ENCODE data around the gene GTPBP10.

The GTPBP10 gene, protein sequence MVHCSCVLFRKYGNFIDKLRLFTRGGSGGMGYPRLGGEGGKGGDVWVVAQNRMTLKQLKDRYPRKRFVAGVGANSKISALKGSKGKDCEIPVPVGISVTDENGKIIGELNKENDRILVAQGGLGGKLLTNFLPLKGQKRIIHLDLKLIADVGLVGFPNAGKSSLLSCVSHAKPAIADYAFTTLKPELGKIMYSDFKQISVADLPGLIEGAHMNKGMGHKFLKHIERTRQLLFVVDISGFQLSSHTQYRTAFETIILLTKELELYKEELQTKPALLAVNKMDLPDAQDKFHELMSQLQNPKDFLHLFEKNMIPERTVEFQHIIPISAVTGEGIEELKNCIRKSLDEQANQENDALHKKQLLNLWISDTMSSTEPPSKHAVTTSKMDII

DNA sequence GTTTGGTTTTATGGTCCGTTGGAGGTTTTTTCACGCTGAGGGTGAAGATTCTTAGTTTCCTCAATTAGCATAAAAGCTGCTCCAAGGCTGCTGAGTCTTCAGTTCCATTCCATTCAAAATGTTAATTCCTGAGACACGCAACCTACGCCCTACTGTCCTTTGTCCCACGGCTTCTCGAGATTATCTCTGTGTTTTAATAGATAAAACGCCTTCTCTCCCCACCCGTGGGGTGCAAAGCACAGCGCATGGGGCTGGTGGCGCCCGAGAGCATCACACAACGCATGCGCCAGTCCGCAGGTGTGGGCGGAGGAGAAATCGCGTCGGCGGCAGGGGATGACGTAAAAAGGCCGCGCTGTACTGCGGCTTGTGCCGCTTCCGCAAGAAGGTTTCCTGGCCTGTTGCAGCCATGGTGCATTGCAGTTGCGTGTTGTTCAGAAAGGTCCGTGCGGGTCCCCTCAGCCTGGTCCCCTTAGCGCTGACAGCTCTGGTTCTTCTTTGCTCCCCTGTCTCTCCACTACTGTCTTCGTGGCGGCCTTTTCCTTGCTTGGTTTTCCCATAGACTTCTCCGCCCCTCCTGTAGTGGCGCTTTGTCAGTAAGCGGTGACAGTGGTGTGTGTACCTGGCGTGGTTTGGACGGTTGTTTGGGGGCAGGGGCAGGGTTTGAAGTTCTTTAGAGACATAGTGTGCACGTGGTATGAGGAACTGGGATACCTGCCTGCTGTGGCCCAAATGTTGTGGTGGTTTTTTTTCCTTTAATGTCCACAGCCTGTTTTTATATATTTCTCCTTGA is at the start of gene GTPBP10:
GTPBP10 (plus strand) TSS at position 381 of the 790 bp plus-strand sequence; CDS start at position 407, 26 bp downstream.
- TF ChIP-seq, protein P1, sequence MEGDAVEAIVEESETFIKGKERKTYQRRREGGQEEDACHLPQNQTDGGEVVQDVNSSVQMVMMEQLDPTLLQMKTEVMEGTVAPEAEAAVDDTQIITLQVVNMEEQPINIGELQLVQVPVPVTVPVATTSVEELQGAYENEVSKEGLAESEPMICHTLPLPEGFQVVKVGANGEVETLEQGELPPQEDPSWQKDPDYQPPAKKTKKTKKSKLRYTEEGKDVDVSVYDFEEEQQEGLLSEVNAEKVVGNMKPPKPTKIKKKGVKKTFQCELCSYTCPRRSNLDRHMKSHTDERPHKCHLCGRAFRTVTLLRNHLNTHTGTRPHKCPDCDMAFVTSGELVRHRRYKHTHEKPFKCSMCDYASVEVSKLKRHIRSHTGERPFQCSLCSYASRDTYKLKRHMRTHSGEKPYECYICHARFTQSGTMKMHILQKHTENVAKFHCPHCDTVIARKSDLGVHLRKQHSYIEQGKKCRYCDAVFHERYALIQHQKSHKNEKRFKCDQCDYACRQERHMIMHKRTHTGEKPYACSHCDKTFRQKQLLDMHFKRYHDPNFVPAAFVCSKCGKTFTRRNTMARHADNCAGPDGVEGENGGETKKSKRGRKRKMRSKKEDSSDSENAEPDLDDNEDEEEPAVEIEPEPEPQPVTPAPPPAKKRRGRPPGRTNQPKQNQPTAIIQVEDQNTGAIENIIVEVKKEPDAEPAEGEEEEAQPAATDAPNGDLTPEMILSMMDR (conservative IDR thresholded peaks at IDR 0.05; ENCODE audit: low read depth, low read length) = peak; percentile 79
- DNase-seq (ENCODE audit: low read depth) = peak; percentile 97
- H3K4me3 ChIP-seq (ENCODE audit: low read depth, low read length) = peak within 1 kb of the TSS; percentile 96

DNA sequence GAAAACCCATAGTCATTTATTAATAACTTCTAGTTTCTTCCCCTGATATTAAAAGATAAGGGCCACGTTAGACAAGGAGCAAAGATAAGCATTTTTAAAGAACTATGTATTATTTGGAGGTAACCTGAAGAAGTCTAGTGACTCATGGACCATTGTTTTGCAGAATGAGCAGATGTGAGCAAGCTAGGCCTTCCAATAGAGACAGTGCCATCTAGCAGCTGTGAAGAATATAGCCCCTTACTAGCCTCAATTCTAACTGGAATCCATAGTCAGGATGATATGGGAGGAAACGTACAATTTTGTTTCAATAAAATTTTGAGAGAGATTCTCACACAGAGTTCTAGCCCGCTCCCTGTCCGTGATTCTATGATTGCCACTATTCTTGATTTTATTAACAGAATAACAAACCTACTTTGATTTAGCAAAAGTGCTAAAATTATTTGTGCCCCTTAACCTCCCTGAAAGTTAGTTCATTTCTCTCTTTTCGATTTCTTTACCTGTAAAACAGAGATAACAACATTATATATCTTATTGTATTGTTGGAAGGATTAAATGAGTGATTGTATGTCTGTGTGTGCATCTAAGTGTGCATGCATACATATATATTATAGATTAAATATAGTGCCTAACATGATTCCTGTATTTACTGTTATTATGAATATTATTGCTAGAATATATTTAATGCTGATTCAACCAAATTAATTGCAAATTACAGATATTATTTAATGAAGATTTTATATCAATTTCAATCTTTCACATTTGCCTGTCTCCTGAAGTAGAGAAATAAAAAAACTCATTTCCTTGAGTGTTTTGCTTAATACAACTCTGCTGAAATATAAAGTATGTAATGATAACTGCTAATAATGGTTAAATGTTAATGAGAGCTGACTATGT is 48.1 kb upstream of the GTPBP10 start:
- DNase-seq (ENCODE audit: low read depth) = peak; percentile 85
- TF ChIP-seq, protein P1 (conservative IDR thresholded peaks at IDR 0.05; ENCODE audit: low read depth, low read length) = peak; percentile 89

DNA sequence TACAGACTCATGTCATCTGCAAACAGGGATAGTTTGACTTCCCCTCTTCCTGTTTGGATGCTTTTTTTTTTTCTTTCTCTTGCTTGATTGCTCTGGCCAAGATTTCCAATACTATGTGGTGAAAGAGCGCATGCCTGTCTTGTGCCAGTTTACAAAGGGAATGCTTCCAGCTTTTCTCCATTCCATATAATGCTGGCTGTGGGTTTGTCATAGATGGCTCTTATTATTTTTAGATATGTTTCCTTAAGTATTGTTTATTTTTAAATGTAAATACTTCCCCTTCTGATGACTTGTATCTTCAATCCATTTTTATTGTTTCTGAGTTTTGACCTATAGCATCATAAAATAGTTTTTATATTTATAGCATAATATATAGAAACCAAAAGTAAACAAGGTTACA is 43.3 kb upstream of the GTPBP10 start:
- no peak overlapping the region for H3K4me3 ChIP-seq (ENCODE audit: low read depth, low read length)
- no peak for DNase-seq (ENCODE audit: low read depth)
- TF ChIP-seq, protein P1 (conservative IDR thresholded peaks at IDR 0.05; ENCODE audit: low read depth, low read length) = no peak

More for the DNA sequence above, 48.1 kb upstream of the GTPBP10 start:
- H3K4me3 ChIP-seq (ENCODE audit: low read depth, low read length) = no peak overlapping the region

DNA sequence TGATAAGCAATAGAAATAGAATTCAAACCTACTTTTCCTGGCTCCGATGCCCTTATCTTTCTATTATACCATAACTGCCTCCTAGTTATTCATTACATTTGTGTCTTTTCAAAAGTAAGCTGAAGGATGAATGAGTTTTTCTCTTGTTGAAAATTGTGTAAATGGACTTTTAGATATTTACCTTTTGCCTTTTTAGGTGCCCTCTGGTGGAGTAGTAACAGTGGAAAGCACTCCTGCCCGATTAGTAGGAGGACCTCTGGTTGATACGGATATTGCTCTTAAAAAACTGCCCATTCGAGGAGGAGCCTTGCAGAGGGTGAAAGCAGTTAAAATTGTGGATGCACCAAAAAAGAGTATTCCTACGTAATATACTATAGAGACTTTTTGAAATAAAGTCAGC is 36.6 kb upstream of the GTPBP10 start:
- H3K4me3 ChIP-seq (ENCODE audit: low read depth, low read length) = no peak overlapping the region
- DNase-seq (ENCODE audit: low read depth) = no peak
- TF ChIP-seq, protein P1 (conservative IDR thresholded peaks at IDR 0.05; ENCODE audit: low read depth, low read length) = no peak

DNA sequence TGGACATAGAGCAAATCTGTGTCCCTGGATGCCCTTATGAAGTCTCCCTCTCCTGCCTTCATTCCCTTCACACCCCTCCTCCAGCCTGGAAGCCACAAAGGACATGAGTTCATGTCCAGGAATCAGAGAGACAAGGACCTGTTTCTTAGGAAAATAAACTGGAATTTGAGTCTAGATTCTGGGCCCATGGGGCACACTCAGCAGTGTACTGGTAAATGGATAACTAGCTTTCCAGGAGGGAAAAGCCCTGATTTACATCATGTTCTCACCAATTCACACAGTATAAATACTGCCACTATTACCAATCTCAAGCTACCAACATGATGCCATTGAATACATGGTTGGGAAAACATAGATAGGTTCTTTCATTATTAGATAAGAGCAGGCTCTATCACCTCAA is 35.3 kb upstream of the GTPBP10 start:
- no peak overlapping the region for H3K4me3 ChIP-seq (ENCODE audit: low read depth, low read length)
- DNase-seq (ENCODE audit: low read depth) = no peak
- TF ChIP-seq, protein P1 (conservative IDR thresholded peaks at IDR 0.05; ENCODE audit: low read depth, low read length) = no peak

DNA sequence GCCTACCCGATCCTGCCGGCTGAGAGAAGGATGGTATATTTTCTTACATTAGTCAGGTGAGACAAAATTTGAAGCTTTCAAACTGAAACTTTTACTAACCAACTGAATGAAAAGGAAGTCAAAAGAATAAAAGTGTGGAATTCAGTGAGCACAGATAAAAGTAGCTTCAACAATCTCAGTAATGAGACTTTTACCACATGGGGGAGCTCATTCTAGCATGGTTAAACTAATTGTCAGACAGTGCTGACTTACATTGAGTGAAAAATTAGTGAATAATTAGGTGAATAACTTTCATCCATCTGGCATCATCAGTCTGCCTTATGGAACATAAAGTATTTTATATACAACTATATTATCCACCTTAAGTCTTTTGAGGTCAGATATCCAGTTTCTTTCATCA is 33.8 kb upstream of the GTPBP10 start:
- no peak overlapping the region for H3K4me3 ChIP-seq (ENCODE audit: low read depth, low read length)
- TF ChIP-seq, protein P1 (conservative IDR thresholded peaks at IDR 0.05; ENCODE audit: low read depth, low read length) = peak; percentile 53
- DNase-seq (ENCODE audit: low read depth) = peak; percentile 56

Data from choroid plexus epithelial cell (primary cell).